Measurements from ENCODE around the gene FARP1. TPM values are rescaled to one million over a fixed set of nuclear protein-coding genes. Genes with fewer than 3 reads are reported as not detected.

FARP1 gene
- polyA plus RNA-seq, 1 of the 3 experiments (the other 2 are of a cell fraction): 12.0 TPM

- Histone ChIP-seq H3F3A (replicated peaks; ENCODE audit: insufficient read depth) (peaks cover 3% of the 10 kb centered on the region), H3K9me3 (no peaks in the 10 kb centered on the region), H3K27ac (ENCODE audit: low read depth in 2 of 2, low read length in 1 of 2) (no peak overlapping the region), H3K4me3 (ENCODE audit: low read depth in 2 of 2, low read length in 1 of 2) (no peak overlapping the region), H3K27me3 (ENCODE audit: insufficient read depth) (no peaks in the 10 kb centered on the region), H4K20me1 (ENCODE audit: insufficient read depth) (no peaks in the 10 kb centered on the region; the same call in 1 of the 2 replicates), H2AFZ (ENCODE audit: low read depth) (no peak overlapping the region), H3K36me3 (replicated peaks in 1 of 2; ENCODE audit: control insufficient read depth in 1 of 2, insufficient read depth in 2 of 2, low read length in 1 of 2) (no peaks in the 10 kb centered on the region), H3K9ac (no peak overlapping the region), H3K79me2 (ENCODE audit: insufficient read depth) (peaks cover 15% of the 10 kb centered on the region), H3K4me1 (ENCODE audit: control insufficient read depth in 1 of 2, insufficient read depth in 2 of 2, low read depth in 1 of 2, low read length in 1 of 2) (peaks cover 15 to 18% of the 10 kb centered on the region in 2 experiments; a peak in 3 of 4 replicates), H3K4me2 (no peak overlapping the region), H3K9me2 (no peaks in the 10 kb centered on the region)
- ChIA-PET POLR2A (no interaction called here), CTCF (no interaction called here)
- no peak for DNase-seq
- TF ChIP-seq JUND (IDR thresholded peaks at IDR 0.05): no peak
- no peak for TF ChIP-seq USF1 (IDR thresholded peaks at IDR 0.05; ENCODE audit: borderline replicate concordance, low read depth)
- TF ChIP-seq FOXJ3 (CRISPR knock-in tag; IDR thresholded peaks at IDR 0.05): no peak
- TF ChIP-seq NRF1 (IDR thresholded peaks at IDR 0.05; ENCODE audit: low read depth, low read length): no peak
- TF ChIP-seq MAX (IDR thresholded peaks at IDR 0.05; ENCODE audit: low read depth): no peak
- TF ChIP-seq USF2 (IDR thresholded peaks at IDR 0.05; ENCODE audit: borderline replicate concordance, low read depth, low read length): no peak
- no peak for TF ChIP-seq YY1 (IDR thresholded peaks at IDR 0.05; ENCODE audit: low read depth)
- no peak for TF ChIP-seq MEF2A (IDR thresholded peaks at IDR 0.05; ENCODE audit: borderline replicate concordance, low read depth)
- TF ChIP-seq RFX5 (IDR thresholded peaks at IDR 0.05; ENCODE audit: low read length): no peak
- TF ChIP-seq TEAD4 (IDR thresholded peaks at IDR 0.05; ENCODE audit: borderline replicate concordance, insufficient read depth): no peak
- TF ChIP-seq REST (IDR thresholded peaks at IDR 0.05; ENCODE audit: low read depth, low read length): no peak
- no peak for TF ChIP-seq CHD2 (IDR thresholded peaks at IDR 0.05; ENCODE audit: low read length, partially characterized antibody)
- TF ChIP-seq RXRA (IDR thresholded peaks at IDR 0.05; ENCODE audit: borderline replicate concordance, low read depth): no peak
- no peak for TF ChIP-seq FOSL2 (IDR thresholded peaks at IDR 0.05; ENCODE audit: borderline replicate concordance, low read depth)
- TF ChIP-seq NFIC (IDR thresholded peaks at IDR 0.05; ENCODE audit: borderline replicate concordance): no peak
- TF ChIP-seq EP300 (IDR thresholded peaks at IDR 0.05; ENCODE audit: borderline replicate concordance in 1 of 2, low read depth in 1 of 2, low read length in 1 of 2): no peak
- no peak for TF ChIP-seq CTCF (IDR thresholded peaks at IDR 0.05)
- 96% methylated on average over 5 of the region's 10 CpGs for WGBS (ENCODE audit: low lambda C conversion rate)
Observed at GRCh38 chr13:98280176-98280510, 137.2 kb downstream of the FARP1 start.
